T-helper 1 cell treated with Interleukin-12 subunit alpha and Interleukin-12 subunit beta and Interleukin-4 antibody, amounts not matched to agents 30 ng/mL and 1 ng/mL, for 36 hours (primary cell): ENCODE data around the gene SCG3. TPM values are rescaled to one million over a fixed set of nuclear protein-coding genes. Genes with fewer than 3 reads are reported as not detected.

Source experiments
- intact Hi-C: fragments of 100-400 bp; cut with micrococcal nuclease; formaldehyde crosslinking; loops from one replicate; pipeline ENCODE4 v1.15.1; 2024
- total RNA-seq: library from RNA; stranded (reverse); gene quantifications from 2 replicates; pipeline ENCODE4 v1.2.3, GENCODE V29; 2022

The SCG3 gene
- total RNA-seq, 1 donor from 2014 or later, result not detected

GRCh38 chr15:51726302-51727073, 45.2 kb downstream of the SCG3 start:
- intact Hi-C loops, result no loop called here

- intact Hi-C loops, result no loop called here
Measured at GRCh38 chr15:51727141-51727897, 46.0 kb downstream of the SCG3 start.

GRCh38 chr15:51731549-51732267, 50.4 kb downstream of the SCG3 start:
- intact Hi-C loops, result loop anchor here (1.0 to 10.0 kb wide), 9 partner anchors 20 to 1467 kb away; partner anchors contain the start of genes AP4E1, ARPP19, DMXL2 and HDC

- intact Hi-C loops, result loop anchor here (1.0 to 10.0 kb wide), 4 partner anchors 97 to 1468 kb away; partner anchors contain the start of genes AP4E1, ARPP19, HDC and TMOD3
Measured at GRCh38 chr15:51732646-51733045, 51.3 kb downstream of the SCG3 start.

GRCh38 chr15:51735228-51736010, 54.1 kb downstream of the SCG3 start:
- intact Hi-C loops, result loop anchor here (1.0 to 10.0 kb wide), 9 partner anchors 16 to 1471 kb away; partner anchors contain the start of genes AP4E1, ARPP19, HDC and LEO1

GRCh38 chr15:51736069-51736468, 54.8 kb downstream of the SCG3 start:
- intact Hi-C loops, result loop anchor here (1.0 to 10.0 kb wide), 7 partner anchors 15 to 1471 kb away; partner anchors contain the start of genes AP4E1, ARPP19, HDC and LEO1

GRCh38 chr15:51736751-51737521, 55.6 kb downstream of the SCG3 start:
- intact Hi-C loops, result loop anchor here (1.0 to 10.0 kb wide), 8 partner anchors 14 to 1472 kb away; partner anchors contain the start of genes AP4E1, ARPP19, HDC and LEO1

- intact Hi-C loops, result loop anchor here (1.0 to 10.0 kb wide), 6 partner anchors 235 to 1473 kb away; partner anchors contain the start of genes AP4E1, ARPP19, HDC and LEO1
Measured at GRCh38 chr15:51737522-51738305, 56.4 kb downstream of the SCG3 start, which contains the start of gene LYSMD2. Gene LYSMD2, minus strand, starts transcription at chr15:51737655. Its CDS starts 33 bp downstream, at chr15:51737622.

GRCh38 chr15:51738553-51738952, 57.2 kb downstream of the SCG3 start:
- intact Hi-C loops, result loop anchor here (5.0 to 10.0 kb wide), 4 partner anchors 234 to 1474 kb away; partner anchors contain the start of genes AP4E1, ARPP19, HDC and LEO1

- intact Hi-C loops, result loop anchor here (5.0 to 10.0 kb wide), 4 partner anchors 233 to 1474 kb away; partner anchors contain the start of genes AP4E1, ARPP19, HDC and LEO1
Measured at GRCh38 chr15:51739061-51739712, 57.9 kb downstream of the SCG3 start.

- intact Hi-C loops, result no loop called here
Measured at GRCh38 chr15:51749307-51749706, 68.0 kb downstream of the SCG3 start.

- intact Hi-C loops, result loop anchor here (5.0 kb wide), 1 partner anchor 77 kb away; the partner anchor contains the start of gene TMOD3
Measured at GRCh38 chr15:51750186-51750585, 68.9 kb downstream of the SCG3 start.

GRCh38 chr15:51750792-51751696, 69.7 kb downstream of the SCG3 start, which contains the start of gene TMOD2:
Gene TMOD2, plus strand, starts transcription at chr15:51751597. Its CDS starts 14,845 bp downstream, at chr15:51766442.
- intact Hi-C loops, result loop anchor here (1.0 to 5.0 kb wide), 3 partner anchors 15 to 76 kb away; partner anchors contain the start of gene TMOD3

- intact Hi-C loops, result loop anchor here (1.0 to 5.0 kb wide), 3 partner anchors 16 to 75 kb away; partner anchors contain the start of gene TMOD3
Measured at GRCh38 chr15:51751697-51752683, 70.7 kb downstream of the SCG3 start.

- intact Hi-C loops, result loop anchor here (5.0 kb wide), 1 partner anchor 74 kb away; the partner anchor contains the start of gene TMOD3
Measured at GRCh38 chr15:51752888-51753287, 71.6 kb downstream of the SCG3 start.
